ENCODE results near the gene ERGIC1.

DNA sequence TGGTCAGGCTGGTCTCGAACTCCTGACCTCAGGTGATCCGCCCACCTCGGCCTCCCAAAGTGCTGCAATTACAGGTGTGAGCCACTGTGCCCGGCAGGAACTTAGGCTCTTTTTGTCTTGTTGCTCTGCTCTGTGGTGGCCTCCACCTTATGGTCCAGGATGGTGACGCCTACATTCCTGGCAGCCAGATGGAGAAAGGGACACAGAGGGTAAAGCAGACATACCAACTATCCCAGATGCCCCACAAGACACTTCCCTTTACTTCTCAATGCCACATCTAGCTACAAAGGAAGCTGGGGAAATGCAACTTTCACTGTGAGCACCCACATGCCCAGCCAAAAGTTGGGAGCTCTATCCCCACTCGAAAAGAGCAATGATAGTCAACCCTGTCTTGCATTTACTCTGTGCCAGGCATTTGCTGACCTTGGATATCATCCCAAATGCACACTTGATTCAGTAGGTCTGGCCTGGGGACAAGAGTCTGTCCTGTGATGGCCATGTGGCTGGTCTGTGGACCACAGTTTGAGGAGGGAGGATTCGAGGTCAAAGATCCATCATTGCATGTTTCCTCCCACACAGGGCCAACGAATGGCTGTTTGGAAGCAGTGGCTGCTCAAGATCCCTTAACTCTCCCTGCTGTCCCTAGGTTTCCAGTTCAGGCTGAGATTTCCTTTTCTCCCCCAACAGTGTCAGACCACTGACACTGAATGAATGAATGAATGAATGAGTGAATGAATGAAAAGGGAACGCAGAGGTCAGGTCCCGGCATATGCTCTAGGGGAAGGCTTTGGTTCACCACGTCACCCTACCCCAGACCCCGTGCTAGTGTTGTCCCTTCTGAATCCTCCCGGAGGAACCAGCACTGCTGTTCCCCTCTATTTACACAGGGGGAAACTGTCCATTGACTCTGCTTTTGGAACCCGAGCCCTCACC, 1.4 kb upstream of the ERGIC1 start:
- TF ChIP-seq, protein P1, sequence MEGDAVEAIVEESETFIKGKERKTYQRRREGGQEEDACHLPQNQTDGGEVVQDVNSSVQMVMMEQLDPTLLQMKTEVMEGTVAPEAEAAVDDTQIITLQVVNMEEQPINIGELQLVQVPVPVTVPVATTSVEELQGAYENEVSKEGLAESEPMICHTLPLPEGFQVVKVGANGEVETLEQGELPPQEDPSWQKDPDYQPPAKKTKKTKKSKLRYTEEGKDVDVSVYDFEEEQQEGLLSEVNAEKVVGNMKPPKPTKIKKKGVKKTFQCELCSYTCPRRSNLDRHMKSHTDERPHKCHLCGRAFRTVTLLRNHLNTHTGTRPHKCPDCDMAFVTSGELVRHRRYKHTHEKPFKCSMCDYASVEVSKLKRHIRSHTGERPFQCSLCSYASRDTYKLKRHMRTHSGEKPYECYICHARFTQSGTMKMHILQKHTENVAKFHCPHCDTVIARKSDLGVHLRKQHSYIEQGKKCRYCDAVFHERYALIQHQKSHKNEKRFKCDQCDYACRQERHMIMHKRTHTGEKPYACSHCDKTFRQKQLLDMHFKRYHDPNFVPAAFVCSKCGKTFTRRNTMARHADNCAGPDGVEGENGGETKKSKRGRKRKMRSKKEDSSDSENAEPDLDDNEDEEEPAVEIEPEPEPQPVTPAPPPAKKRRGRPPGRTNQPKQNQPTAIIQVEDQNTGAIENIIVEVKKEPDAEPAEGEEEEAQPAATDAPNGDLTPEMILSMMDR (IDR thresholded peaks at IDR 0.05), result no peak
- TF ChIP-seq SP1 (CRISPR knock-in tag; conservative IDR thresholded peaks at IDR 0.05) (no peak), NFYB (CRISPR knock-in tag; conservative IDR thresholded peaks at IDR 0.05; ENCODE audit: low read depth) (no peak), TEAD4 (CRISPR knock-in tag; IDR thresholded peaks at IDR 0.05) (no peak), GABPB1 (CRISPR knock-in tag; IDR thresholded peaks at IDR 0.05) (peak; percentile 50; the same call in 1 of the 2 replicates), ZNF423 (CRISPR knock-in tag; IDR thresholded peaks at IDR 0.05) (no peak), IRF2 (CRISPR knock-in tag; IDR thresholded peaks at IDR 0.05; ENCODE audit: borderline replicate concordance, low read depth) (no peak), ZBTB21 (CRISPR knock-in tag; IDR thresholded peaks at IDR 0.05; ENCODE audit: borderline replicate concordance) (no peak), ZNF121 (CRISPR knock-in tag; IDR thresholded peaks at IDR 0.05) (no peak)
- TF ChIP-seq, protein P2, sequence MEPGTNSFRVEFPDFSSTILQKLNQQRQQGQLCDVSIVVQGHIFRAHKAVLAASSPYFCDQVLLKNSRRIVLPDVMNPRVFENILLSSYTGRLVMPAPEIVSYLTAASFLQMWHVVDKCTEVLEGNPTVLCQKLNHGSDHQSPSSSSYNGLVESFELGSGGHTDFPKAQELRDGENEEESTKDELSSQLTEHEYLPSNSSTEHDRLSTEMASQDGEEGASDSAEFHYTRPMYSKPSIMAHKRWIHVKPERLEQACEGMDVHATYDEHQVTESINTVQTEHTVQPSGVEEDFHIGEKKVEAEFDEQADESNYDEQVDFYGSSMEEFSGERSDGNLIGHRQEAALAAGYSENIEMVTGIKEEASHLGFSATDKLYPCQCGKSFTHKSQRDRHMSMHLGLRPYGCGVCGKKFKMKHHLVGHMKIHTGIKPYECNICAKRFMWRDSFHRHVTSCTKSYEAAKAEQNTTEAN (CRISPR knock-in tag; IDR thresholded peaks at IDR 0.05), result no peak
- TF ChIP-seq, protein P3, sequence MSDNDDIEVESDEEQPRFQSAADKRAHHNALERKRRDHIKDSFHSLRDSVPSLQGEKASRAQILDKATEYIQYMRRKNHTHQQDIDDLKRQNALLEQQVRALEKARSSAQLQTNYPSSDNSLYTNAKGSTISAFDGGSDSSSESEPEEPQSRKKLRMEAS (CRISPR knock-in tag; IDR thresholded peaks at IDR 0.05), result no peak
- TF ChIP-seq, protein P4, sequence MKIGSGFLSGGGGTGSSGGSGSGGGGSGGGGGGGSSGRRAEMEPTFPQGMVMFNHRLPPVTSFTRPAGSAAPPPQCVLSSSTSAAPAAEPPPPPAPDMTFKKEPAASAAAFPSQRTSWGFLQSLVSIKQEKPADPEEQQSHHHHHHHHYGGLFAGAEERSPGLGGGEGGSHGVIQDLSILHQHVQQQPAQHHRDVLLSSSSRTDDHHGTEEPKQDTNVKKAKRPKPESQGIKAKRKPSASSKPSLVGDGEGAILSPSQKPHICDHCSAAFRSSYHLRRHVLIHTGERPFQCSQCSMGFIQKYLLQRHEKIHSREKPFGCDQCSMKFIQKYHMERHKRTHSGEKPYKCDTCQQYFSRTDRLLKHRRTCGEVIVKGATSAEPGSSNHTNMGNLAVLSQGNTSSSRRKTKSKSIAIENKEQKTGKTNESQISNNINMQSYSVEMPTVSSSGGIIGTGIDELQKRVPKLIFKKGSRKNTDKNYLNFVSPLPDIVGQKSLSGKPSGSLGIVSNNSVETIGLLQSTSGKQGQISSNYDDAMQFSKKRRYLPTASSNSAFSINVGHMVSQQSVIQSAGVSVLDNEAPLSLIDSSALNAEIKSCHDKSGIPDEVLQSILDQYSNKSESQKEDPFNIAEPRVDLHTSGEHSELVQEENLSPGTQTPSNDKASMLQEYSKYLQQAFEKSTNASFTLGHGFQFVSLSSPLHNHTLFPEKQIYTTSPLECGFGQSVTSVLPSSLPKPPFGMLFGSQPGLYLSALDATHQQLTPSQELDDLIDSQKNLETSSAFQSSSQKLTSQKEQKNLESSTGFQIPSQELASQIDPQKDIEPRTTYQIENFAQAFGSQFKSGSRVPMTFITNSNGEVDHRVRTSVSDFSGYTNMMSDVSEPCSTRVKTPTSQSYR (CRISPR knock-in tag; IDR thresholded peaks at IDR 0.05), result no peak
- TF ChIP-seq, protein P5, sequence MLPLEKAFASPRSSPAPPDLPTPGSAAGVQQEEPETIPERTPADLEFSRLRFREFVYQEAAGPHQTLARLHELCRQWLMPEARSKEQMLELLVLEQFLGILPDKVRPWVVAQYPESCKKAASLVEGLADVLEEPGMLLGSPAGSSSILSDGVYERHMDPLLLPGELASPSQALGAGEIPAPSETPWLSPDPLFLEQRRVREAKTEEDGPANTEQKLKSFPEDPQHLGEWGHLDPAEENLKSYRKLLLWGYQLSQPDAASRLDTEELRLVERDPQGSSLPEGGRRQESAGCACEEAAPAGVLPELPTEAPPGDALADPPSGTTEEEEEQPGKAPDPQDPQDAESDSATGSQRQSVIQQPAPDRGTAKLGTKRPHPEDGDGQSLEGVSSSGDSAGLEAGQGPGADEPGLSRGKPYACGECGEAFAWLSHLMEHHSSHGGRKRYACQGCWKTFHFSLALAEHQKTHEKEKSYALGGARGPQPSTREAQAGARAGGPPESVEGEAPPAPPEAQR (CRISPR knock-in tag; IDR thresholded peaks at IDR 0.05), result no peak
- TF ChIP-seq, protein P6, sequence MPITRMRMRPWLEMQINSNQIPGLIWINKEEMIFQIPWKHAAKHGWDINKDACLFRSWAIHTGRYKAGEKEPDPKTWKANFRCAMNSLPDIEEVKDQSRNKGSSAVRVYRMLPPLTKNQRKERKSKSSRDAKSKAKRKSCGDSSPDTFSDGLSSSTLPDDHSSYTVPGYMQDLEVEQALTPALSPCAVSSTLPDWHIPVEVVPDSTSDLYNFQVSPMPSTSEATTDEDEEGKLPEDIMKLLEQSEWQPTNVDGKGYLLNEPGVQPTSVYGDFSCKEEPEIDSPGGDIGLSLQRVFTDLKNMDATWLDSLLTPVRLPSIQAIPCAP (CRISPR knock-in tag; IDR thresholded peaks at IDR 0.05), result no peak
